Tibial nerve (tissue), 4 donors: ENCODE results near the gene TYR. TPM values are rescaled to one million over a fixed set of nuclear protein-coding genes. Genes with fewer than 3 reads are reported as not detected.
A peak's percentile ranks its signal among the peaks of the same experiment; 100 is the strongest.

Experiments
- DNase-seq, 2 donors: peaks; one replicate each; pipeline ENCODE4 v3.0.0-alpha.2; 2019; ENCODE audit warnings: low spot score in 2 of 2
- H3K27ac ChIP-seq, 4 donors: fragments of 200-600 bp; sonication (generic) in 3 of 4; one replicate each; pipeline ENCODE4 v1.5.1; 2017 to 2019; ENCODE audit warnings: mild to moderate bottlenecking in 1 of 4
- H3K27me3 ChIP-seq, 2 donors: fragments of 200-600 bp; sonication (generic) in 1 of 2; one replicate each; pipeline versions ENCODE4 v1.5.1 to v1.6.0; 2017 to 2019
- H3K36me3 ChIP-seq, 3 donors: fragments of 200-600 bp; sonication (generic); one replicate each; pipeline ENCODE4 v1.5.1; 2018 to 2019
- H3K4me1 ChIP-seq, 4 donors: fragments of 200-600 bp; sonication (generic) in 3 of 4; one replicate each; pipeline ENCODE4 v1.5.1; 2017 to 2019
- H3K4me3 ChIP-seq, 4 donors: fragments of 200-600 bp; sonication (generic) in 3 of 4; one replicate each; pipeline ENCODE4 v1.5.1; 2017 to 2019; ENCODE audit warnings: mild to moderate bottlenecking in 1 of 4, moderate library complexity in 1 of 4
- H3K9me3 ChIP-seq, 4 donors: fragments of 200-600 bp; sonication (generic) in 3 of 4; one replicate each; pipeline ENCODE4 v1.5.1; 2017 to 2019
- EP300 ChIP-seq, 2 donors: sonication (generic); formaldehyde crosslinking; IDR thresholded peaks; one replicate each; pipeline ENCODE4 v1.6.1; 2017; ENCODE audit warnings: antibody characterized with exemption in 2 of 2, mild to moderate bottlenecking in 1 of 2
- POLR2A ChIP-seq, 2 donors: fragments of 450-650 bp; IDR thresholded peaks; one replicate each; pipeline ENCODE4 v1.6.1; 2017; ENCODE audit warnings: antibody characterized with exemption in 2 of 2, mild to moderate bottlenecking in 2 of 2, moderate library complexity in 2 of 2
- WGBS, 2 donors: methylation state at CpG; one replicate each; pipeline ENCODE4 v1.1.5; 2018; 5-methylcytosine and 5-hydroxymethylcytosine counted together
- total RNA-seq, 4 donors: library from RNA; depleted of rRNA; stranded (reverse); fragments of >200 nt; gene quantifications; one replicate each; pipeline ENCODE4 v1.1.0, GENCODE V29; 2016
- TF ChIP-seq, protein P1 (sequence below), 5 experiments: fragments of 200-600 bp in 3 of 5; fragments of 450-650 bp in 2 of 5; sonication (generic) in 3 of 5; IDR thresholded peaks; one replicate each; pipeline ENCODE4 v1.5.1; 2016 to 2019; ENCODE audit warnings: antibody characterized with exemption in 5 of 5, mild to moderate bottlenecking in 3 of 5, moderate library complexity in 2 of 5

TYR gene
- total RNA-seq, 4 donors from 2014 or later: not detected

- H3K27ac ChIP-seq: peak overlapping the region in 2 of 4 donors; percentile 12 to 47
- H3K27me3 ChIP-seq: no peaks in the 10 kb centered on the region
- H3K4me1 ChIP-seq: peaks cover 0 to 3% (median 0%) of the 10 kb centered on the region in 4 donors
- no peaks in the 10 kb centered on the region for H3K36me3 ChIP-seq
- H3K4me3 ChIP-seq: no peak overlapping the region
- TF ChIP-seq, protein P1, sequence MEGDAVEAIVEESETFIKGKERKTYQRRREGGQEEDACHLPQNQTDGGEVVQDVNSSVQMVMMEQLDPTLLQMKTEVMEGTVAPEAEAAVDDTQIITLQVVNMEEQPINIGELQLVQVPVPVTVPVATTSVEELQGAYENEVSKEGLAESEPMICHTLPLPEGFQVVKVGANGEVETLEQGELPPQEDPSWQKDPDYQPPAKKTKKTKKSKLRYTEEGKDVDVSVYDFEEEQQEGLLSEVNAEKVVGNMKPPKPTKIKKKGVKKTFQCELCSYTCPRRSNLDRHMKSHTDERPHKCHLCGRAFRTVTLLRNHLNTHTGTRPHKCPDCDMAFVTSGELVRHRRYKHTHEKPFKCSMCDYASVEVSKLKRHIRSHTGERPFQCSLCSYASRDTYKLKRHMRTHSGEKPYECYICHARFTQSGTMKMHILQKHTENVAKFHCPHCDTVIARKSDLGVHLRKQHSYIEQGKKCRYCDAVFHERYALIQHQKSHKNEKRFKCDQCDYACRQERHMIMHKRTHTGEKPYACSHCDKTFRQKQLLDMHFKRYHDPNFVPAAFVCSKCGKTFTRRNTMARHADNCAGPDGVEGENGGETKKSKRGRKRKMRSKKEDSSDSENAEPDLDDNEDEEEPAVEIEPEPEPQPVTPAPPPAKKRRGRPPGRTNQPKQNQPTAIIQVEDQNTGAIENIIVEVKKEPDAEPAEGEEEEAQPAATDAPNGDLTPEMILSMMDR (IDR thresholded peaks at IDR 0.05): no peak
- no peak for TF ChIP-seq EP300 (IDR thresholded peaks at IDR 0.05)
- no peak for TF ChIP-seq POLR2A (IDR thresholded peaks at IDR 0.05)
- no peak for DNase-seq
- 38 to 40% methylated on average over 3 of the region's 3 CpGs for WGBS, 2 donors
- no peaks in the 10 kb centered on the region for H3K9me3 ChIP-seq
Measured at GRCh38 chr11:89168396-89168795, 9.3 kb upstream of the TYR start.

DNA sequence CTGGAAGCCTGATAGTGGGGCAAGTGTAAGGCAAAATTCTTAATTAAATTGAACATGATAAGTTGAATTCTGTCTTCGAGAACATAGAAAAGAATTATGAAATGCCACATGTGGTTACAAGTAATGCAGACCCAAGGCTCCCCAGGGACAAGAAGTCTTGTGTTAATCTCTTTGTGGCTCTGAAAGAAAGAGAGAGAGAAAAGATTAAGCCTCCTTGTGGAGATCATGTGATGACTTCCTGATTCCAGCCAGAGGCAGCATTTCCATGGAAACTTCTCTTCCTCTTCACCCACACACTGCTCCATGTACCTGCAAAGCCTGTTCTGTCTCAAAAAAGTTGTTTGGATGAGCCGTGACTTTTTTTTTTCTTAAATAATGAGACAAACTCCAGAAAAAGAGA is 1.9 kb upstream of the TYR start:
- no peaks in the 10 kb centered on the region for H3K9me3 ChIP-seq
- TF ChIP-seq, protein P1 (IDR thresholded peaks at IDR 0.05): no peak
- TF ChIP-seq POLR2A (IDR thresholded peaks at IDR 0.05) (no peak), EP300 (IDR thresholded peaks at IDR 0.05) (no peak)
- no peaks in the 10 kb centered on the region for H3K27me3 ChIP-seq
- no peaks in the 10 kb centered on the region for H3K36me3 ChIP-seq
- no peak for DNase-seq
- H3K27ac ChIP-seq: no peak overlapping the region
- 43 to 73% methylated on average over 2 of the region's 2 CpGs for WGBS, 2 donors
- H3K4me1 ChIP-seq: no peaks in the 10 kb centered on the region
- H3K4me3 ChIP-seq: no peak overlapping the region

DNA sequence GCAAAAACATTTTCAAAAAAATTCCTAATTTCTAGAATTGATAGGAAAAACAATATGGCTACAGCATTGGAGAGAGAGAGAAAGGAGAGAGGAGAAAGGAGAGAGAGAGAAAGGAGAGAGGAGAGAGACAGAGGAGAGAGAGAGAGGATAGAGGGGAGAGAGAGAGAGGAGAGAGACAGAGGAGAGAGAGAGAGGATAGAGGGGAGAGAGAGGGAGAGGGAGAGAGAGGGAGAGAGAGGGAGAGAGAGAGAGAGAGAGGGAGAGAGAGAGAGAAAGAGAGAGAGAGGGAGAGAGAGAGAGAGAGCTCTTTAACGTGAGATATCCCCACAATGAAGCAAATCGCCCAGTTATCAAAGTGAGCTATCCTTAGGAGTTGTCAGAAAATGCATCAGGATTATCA is 737 bp upstream of the TYR start:
- Histone ChIP-seq H3K27ac (no peak overlapping the region), H3K36me3 (no peaks in the 10 kb centered on the region), H3K4me3 (no peak overlapping the region), H3K9me3 (no peaks in the 10 kb centered on the region), H3K27me3 (no peaks in the 10 kb centered on the region), H3K4me1 (no peaks in the 10 kb centered on the region)
- 78 to 82% methylated on average over 2 of the region's 2 CpGs for WGBS, 2 donors
- TF ChIP-seq, protein P1 (IDR thresholded peaks at IDR 0.05): no peak
- no peak for DNase-seq

DNA sequence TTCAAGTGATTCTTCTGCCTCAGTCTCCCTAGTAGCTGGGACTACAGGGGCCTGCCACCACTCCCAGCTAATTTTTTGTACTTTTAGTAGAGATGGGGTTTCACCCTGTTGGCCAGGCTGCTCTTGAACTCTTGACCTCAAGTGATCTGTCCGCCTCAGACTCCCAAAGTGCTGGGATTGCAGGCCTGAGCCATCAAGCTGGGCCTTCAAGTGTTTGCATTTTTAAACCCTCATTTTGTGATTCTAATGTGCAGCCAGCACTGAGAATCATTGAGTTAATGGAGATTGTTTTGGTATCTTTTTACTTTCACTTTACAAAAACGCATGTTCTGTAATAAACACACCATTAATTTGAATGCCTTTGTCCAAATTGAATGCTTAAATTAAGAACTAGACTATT is 3.4 kb downstream of the TYR start:
- DNase-seq: no peak
- TF ChIP-seq EP300 (IDR thresholded peaks at IDR 0.05) (no peak), POLR2A (IDR thresholded peaks at IDR 0.05) (no peak)
- TF ChIP-seq, protein P1 (IDR thresholded peaks at IDR 0.05): no peak
- no peaks in the 10 kb centered on the region for H3K36me3 ChIP-seq
- H3K9me3 ChIP-seq: no peaks in the 10 kb centered on the region
- 31 to 39% methylated on average over 2 of the region's 2 CpGs for WGBS, 2 donors
- H3K27me3 ChIP-seq: no peaks in the 10 kb centered on the region
- H3K4me1 ChIP-seq: no peaks in the 10 kb centered on the region
- H3K27ac ChIP-seq: no peak overlapping the region
- H3K4me3 ChIP-seq: no peak overlapping the region

GRCh38 chr11:89182773-89183518 is 5.3 kb downstream of the TYR start:
- no peaks in the 10 kb centered on the region for H3K9me3 ChIP-seq
- H3K27me3 ChIP-seq: no peaks in the 10 kb centered on the region
- H3K4me3 ChIP-seq: no peak overlapping the region
- no peak for DNase-seq
- 42 to 43% methylated on average over 5 of the region's 5 CpGs for WGBS, 2 donors
- no peaks in the 10 kb centered on the region for H3K4me1 ChIP-seq
- no peaks in the 10 kb centered on the region for H3K36me3 ChIP-seq
- H3K27ac ChIP-seq: no peak overlapping the region
- no peak for TF ChIP-seq EP300 (IDR thresholded peaks at IDR 0.05)
- TF ChIP-seq POLR2A (IDR thresholded peaks at IDR 0.05): no peak
- TF ChIP-seq, protein P1 (IDR thresholded peaks at IDR 0.05): no peak
